ENCODE data around the gene PRAMEF4. TPM values are rescaled to one million over a fixed set of nuclear protein-coding genes. Genes with fewer than 3 reads are reported as not detected.
A peak's percentile ranks its signal among the peaks of the same experiment; 100 is the strongest.
"Not testable (repeated sequence)": the region's sequence is repeated elsewhere in the genome, so short reads cannot be mapped to it uniquely, and the experiment has no call there.

Gene PRAMEF4
- not detected in 2 replicates for total RNA-seq (2014; rRNA removed; shearing (Covaris generic))

GRCh38 chr1:12886101-12886500 is at the start of gene PRAMEF4:
Gene PRAMEF4, minus strand, starts transcription at chr1:12886201. Its CDS starts 2,807 bp downstream, at chr1:12883394.
- DNase-seq (ENCODE audit: low read depth), result not testable (repeated sequence)

GRCh38 chr1:12924368-12924767 is 38.4 kb upstream of the PRAMEF4 start:
- not testable (repeated sequence) for DNase-seq (ENCODE audit: low read depth)

GRCh38 chr1:12921749-12922148 is 35.7 kb upstream of the PRAMEF4 start:
- DNase-seq (ENCODE audit: low read depth), result not testable (repeated sequence)

GRCh38 chr1:12916310-12916709 is 30.3 kb upstream of the PRAMEF4 start, which contains the start of gene PRAMEF7:
Gene PRAMEF7, plus strand, starts transcription at chr1:12916610. Its CDS starts 1,083 bp downstream, at chr1:12917693.
- not testable (repeated sequence) for DNase-seq (ENCODE audit: low read depth)

- DNase-seq (ENCODE audit: low read depth), result not testable (repeated sequence)
Observed at GRCh38 chr1:12903793-12904572, 18.0 kb upstream of the PRAMEF4 start.

DNA sequence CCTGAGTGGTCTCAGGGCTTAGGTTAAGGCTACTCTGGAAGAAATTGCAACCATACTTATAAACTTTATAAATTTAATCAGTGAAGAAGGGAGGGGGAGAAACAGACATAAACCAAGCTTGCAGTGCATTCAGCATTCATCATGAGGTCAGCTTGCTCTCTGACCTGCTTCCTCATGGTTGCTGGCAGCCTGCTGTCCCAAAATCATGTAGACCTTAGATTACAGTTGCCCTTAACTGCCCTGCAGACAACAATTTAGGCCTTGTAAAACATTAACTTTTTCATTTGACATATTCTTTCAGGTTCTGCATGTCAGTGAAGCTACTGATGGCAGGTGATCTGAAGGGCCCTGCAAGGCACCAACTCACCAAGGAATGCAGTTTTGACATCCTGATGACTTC is 13.2 kb upstream of the PRAMEF4 start:
- DNase-seq (ENCODE audit: low read depth), result not testable (repeated sequence)

GRCh38 chr1:12898170-12898569 is 12.2 kb upstream of the PRAMEF4 start, which contains the start of gene PRAMEF10:
Gene PRAMEF10, minus strand, starts transcription at chr1:12898270. Its CDS starts 2,423 bp downstream, at chr1:12895847.
- DNase-seq (ENCODE audit: low read depth), result not testable (repeated sequence)

DNA sequence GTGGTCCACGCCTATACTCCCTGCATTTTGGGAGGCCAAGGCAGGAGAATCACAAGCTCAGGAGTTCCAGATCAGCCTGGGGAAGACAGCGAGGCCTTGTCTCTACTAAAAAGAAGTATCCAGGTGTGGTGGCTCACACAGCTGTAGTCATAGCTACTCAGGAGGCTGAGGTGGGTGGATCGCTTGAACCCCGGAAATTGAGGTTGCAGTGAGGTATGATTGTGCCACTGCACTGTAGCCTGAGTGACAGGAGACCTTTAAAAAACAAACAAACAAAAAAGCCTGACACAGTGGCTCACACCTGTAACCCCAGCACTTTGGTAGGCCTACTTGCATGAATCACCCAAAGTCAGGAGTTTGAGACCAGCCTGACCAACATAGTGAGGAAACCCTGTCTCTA is 7.5 kb downstream of the PRAMEF4 start:
- not testable (repeated sequence) for DNase-seq (ENCODE audit: low read depth)

GRCh38 chr1:12863131-12863880 is 22.7 kb downstream of the PRAMEF4 start:
- not testable (repeated sequence) for DNase-seq (ENCODE audit: low read depth)

DNA sequence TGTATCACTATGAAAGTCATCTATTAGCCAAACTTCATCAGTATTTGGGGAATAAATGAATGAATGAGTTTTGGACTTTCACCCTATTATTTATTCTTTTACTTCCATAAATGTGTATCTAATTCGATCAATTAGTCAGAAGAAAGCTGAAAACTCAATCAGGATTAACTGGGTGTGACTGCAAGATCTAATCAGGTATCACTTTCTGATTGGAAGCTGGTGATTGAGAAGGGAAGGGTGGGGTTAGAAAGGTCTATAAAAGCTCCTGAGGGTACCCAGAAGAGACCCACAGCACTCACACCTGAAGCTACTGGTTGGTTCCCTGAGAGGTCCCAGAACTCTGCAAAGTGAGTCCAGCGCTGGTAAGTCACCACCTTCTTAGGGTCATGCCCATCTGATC is 29.2 kb downstream of the PRAMEF4 start, which contains the start of gene PRAMEF2:
Gene PRAMEF2, plus strand, starts transcription at position 301 of the 400 bp plus-strand sequence. CDS start 1,924 bp downstream, outside the sequence.
- not testable (repeated sequence) for DNase-seq (ENCODE audit: low read depth)

GRCh38 chr1:12851779-12852178 is 34.2 kb downstream of the PRAMEF4 start:
- DNase-seq (ENCODE audit: low read depth), result peak; percentile 37

GRCh38 chr1:12848620-12849019 is 37.4 kb downstream of the PRAMEF4 start, which contains the start of gene HNRNPCL1:
Gene HNRNPCL1, minus strand, starts transcription at chr1:12848720. Its CDS starts 431 bp downstream, at chr1:12848289.
- DNase-seq (ENCODE audit: low read depth), result not testable (repeated sequence)

DNA sequence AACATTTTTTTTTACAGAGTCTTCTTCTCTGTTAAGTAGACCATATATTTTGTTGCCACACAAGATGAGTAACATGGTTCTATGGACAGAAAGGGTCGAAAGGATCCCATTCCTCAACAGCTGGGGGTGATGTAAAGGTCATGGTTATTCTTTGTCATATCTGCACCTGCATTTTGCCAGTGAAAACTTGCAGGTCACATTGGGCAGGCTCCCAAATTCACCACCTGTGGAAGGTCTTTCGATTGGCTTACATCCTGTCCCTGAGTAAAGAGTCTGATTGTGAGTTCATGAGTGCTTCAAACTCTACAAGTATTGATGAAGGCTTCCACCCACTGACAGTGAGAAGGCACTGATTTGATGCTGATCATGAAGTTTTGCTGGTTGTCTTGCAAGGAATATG is 52.8 kb downstream of the PRAMEF4 start:
- not testable (repeated sequence) for DNase-seq (ENCODE audit: low read depth)

GRCh38 chr1:12831310-12831709 is 54.7 kb downstream of the PRAMEF4 start, which contains the start of gene PRAMEF11:
Gene PRAMEF11, minus strand, starts transcription at chr1:12831410. Its CDS starts 2,621 bp downstream, at chr1:12828789.
- DNase-seq (ENCODE audit: low read depth), result not testable (repeated sequence)

Other genes with a start within 250 kb of the PRAMEF4 start
- gene AADACL4, start 242.1 kb downstream of the PRAMEF4 start, total RNA-seq (2014; rRNA removed; shearing (Covaris generic)), result not detected in 2 replicates
- gene AADACL3, start 170.1 kb downstream of the PRAMEF4 start, total RNA-seq (2014; rRNA removed; shearing (Covaris generic)), result not detected in 2 replicates
- gene CFAP107, start 140.0 kb downstream of the PRAMEF4 start, total RNA-seq (2014; rRNA removed; shearing (Covaris generic)), result not detected in 2 replicates
- gene PRAMEF12, start 112.5 kb downstream of the PRAMEF4 start, total RNA-seq (2014; rRNA removed; shearing (Covaris generic)), result not detected in 2 replicates
- not detected in 2 replicates for gene PRAMEF1, start 94.8 kb downstream of the PRAMEF4 start, total RNA-seq (2014; rRNA removed; shearing (Covaris generic))
- gene PRAMEF11, start 54.8 kb downstream of the PRAMEF4 start, total RNA-seq (2014; rRNA removed; shearing (Covaris generic)), result not detected in 2 replicates
- gene HNRNPCL1, start 37.5 kb downstream of the PRAMEF4 start, total RNA-seq (2014; rRNA removed; shearing (Covaris generic)), result 0.12 TPM in 1 of 2 replicates, not detected in the other
- gene PRAMEF2, start 29.1 kb downstream of the PRAMEF4 start, total RNA-seq (2014; rRNA removed; shearing (Covaris generic)), result not detected in 2 replicates
- gene PRAMEF10, start 12.1 kb upstream of the PRAMEF4 start, total RNA-seq (2014; rRNA removed; shearing (Covaris generic)), result not detected in 2 replicates
- gene PRAMEF7, start 30.4 kb upstream of the PRAMEF4 start, total RNA-seq (2014; rRNA removed; shearing (Covaris generic)), result not detected in 2 replicates
- gene PRAMEF6, start 61.4 kb upstream of the PRAMEF4 start, total RNA-seq (2014; rRNA removed; shearing (Covaris generic)), result not detected in 2 replicates
- not detected in 2 replicates for gene PRAMEF27, start 170.4 kb upstream of the PRAMEF4 start, total RNA-seq (2014; rRNA removed; shearing (Covaris generic))
- gene HNRNPCL3, start 174.6 kb upstream of the PRAMEF4 start, total RNA-seq (2014; rRNA removed; shearing (Covaris generic)), result not detected in 2 replicates
- gene PRAMEF25, start 184.6 kb upstream of the PRAMEF4 start, total RNA-seq (2014; rRNA removed; shearing (Covaris generic)), result not detected in 2 replicates
- gene HNRNPCL2, start 230.7 kb upstream of the PRAMEF4 start, total RNA-seq (2014; rRNA removed; shearing (Covaris generic)), result not detected in 2 replicates